Left kidney (tissue), 2 donors: Measurements from ENCODE around the gene FUT3. TPM values are rescaled to one million over a fixed set of nuclear protein-coding genes. Genes with fewer than 3 reads are reported as not detected.
"Not testable (repeated sequence)": the region's sequence is repeated elsewhere in the genome, so short reads cannot be mapped to it uniquely, and the experiment has no call there.

ENCODE experiments used
- DNase-seq: peaks from one replicate; pipeline ENCODE4 v3.0.0-alpha.2; 2013
- polyA plus RNA-seq: library from polyadenylated mRNA; unstranded; fragments of 120-200 nt; gene quantifications from one replicate; pipeline ENCODE4 v1.2.1, GENCODE V29; 2013; ENCODE audit not compliant: insufficient read length

FUT3 gene
- polyA plus RNA-seq, 1 donor, result 1.2 TPM

GRCh38 chr19:5882421-5882968, 31.2 kb upstream of the FUT3 start:
- DNase-seq, result no peak

- no peak for DNase-seq
Observed at GRCh38 chr19:5881543-5882299, 30.5 kb upstream of the FUT3 start.

- DNase-seq, result no peak
Observed at GRCh38 chr19:5880604-5881078, 29.4 kb upstream of the FUT3 start.

- no peak for DNase-seq
Observed at GRCh38 chr19:5880196-5880595, 28.9 kb upstream of the FUT3 start.

- no peak for DNase-seq
Observed at GRCh38 chr19:5877882-5878281, 26.6 kb upstream of the FUT3 start.

- no peak for DNase-seq
Observed at GRCh38 chr19:5877427-5877826, 26.2 kb upstream of the FUT3 start.

- DNase-seq, result not testable (repeated sequence)
Observed at GRCh38 chr19:5874496-5874895, 23.2 kb upstream of the FUT3 start.

GRCh38 chr19:5873617-5874199, 22.5 kb upstream of the FUT3 start:
- DNase-seq, result no peak

- no peak for DNase-seq
Observed at GRCh38 chr19:5870986-5871394, 19.7 kb upstream of the FUT3 start.

- no peak for DNase-seq
Observed at GRCh38 chr19:5867201-5868136, 16.2 kb upstream of the FUT3 start.

GRCh38 chr19:5865772-5866171, 14.5 kb upstream of the FUT3 start:
- no peak for DNase-seq

GRCh38 chr19:5864725-5865486, 13.7 kb upstream of the FUT3 start:
- DNase-seq, result no peak

- DNase-seq, result no peak
Observed at GRCh38 chr19:5864013-5864720, 12.9 kb upstream of the FUT3 start.

- no peak for DNase-seq
Observed at GRCh38 chr19:5863030-5863665, 11.9 kb upstream of the FUT3 start.

- no peak for DNase-seq
Observed at GRCh38 chr19:5857203-5858081, 6.2 kb upstream of the FUT3 start.

- not testable (repeated sequence) for DNase-seq
Observed at GRCh38 chr19:5855151-5855550, 3.9 kb upstream of the FUT3 start.

GRCh38 chr19:5854121-5854520, 2.9 kb upstream of the FUT3 start:
- DNase-seq, result not testable (repeated sequence)

GRCh38 chr19:5850743-5851293, 431 bp downstream of the FUT3 start:
- no peak for DNase-seq

- DNase-seq, result no peak
Observed at GRCh38 chr19:5850189-5850588, 1.1 kb downstream of the FUT3 start.
